ENCODE results near the gene CELF1. TPM values are rescaled to one million over a fixed set of nuclear protein-coding genes. Genes with fewer than 3 reads are reported as not detected.

Gene CELF1
- polyA plus RNA-seq, 1 donor from 2014 or later: 209 TPM

DNA sequence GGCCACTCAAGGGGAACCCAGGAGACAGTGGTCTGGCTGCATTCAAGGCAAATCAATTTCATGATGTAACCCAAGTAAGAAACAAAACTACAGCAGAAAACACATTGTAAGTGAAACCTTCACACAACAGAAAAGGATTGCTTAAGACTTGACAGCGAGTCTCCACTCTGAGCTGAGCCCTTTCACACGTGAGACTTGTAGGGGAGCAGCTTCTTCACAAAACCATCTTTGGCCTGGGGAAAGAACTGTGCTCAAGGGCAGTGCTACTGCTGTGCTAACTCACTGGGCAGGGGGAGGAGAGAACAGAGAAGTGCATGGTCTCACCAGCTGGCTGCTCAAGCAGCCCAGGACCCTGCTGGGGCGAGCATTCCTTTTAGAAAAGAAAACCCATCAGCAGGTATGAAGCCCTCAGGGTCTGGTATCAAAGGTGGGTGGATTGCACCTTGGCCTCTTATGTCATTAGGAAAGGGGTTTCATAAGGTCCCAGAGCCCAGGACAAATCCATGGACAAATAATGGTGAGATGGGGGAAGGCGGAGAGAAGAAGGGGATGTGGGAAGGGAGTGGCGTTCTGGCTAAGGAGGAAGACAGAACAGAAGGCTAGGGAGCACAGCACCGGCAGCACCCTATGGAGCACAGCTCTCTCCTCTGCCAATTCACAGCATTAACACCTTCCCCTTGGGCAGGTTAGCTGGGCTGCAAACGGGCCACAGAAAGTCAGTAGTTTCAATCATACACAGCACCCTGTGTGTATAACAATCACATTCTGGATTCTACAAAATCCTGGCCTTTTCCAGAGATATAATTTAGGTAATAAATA, 83.4 kb downstream of the CELF1 start:
- Histone ChIP-seq H3K36me3 (ENCODE audit: insufficient read depth, low read length) (peaks cover 25% of the 10 kb centered on the region), H2AFZ (ENCODE audit: low read depth, low read length) (no peak overlapping the region), H3K79me2 (replicated peaks; ENCODE audit: insufficient read depth, low read length) (peaks cover 3% of the 10 kb centered on the region), H3K4me3 (ENCODE audit: low read length) (no peak overlapping the region), H3K9me3 (ENCODE audit: low read length) (no peaks in the 10 kb centered on the region), H3K9me2 (ENCODE audit: insufficient read depth, low read length) (no peaks in the 10 kb centered on the region), H3K27ac (ENCODE audit: low read length) (no peak overlapping the region), H3K9ac (ENCODE audit: low read length) (no peak overlapping the region), H3F3A (ENCODE audit: insufficient read depth, low read length, poor library complexity, severe bottlenecking) (no peaks in the 10 kb centered on the region), H3K27me3 (ENCODE audit: insufficient read depth, low read depth, low read length) (no peaks in the 10 kb centered on the region), H3K4me2 (ENCODE audit: low read length) (no peak overlapping the region), H4K20me1 (ENCODE audit: insufficient read depth) (no peaks in the 10 kb centered on the region)
- TF ChIP-seq RAD21 (conservative IDR thresholded peaks at IDR 0.05) (no peak), EP300 (conservative IDR thresholded peaks at IDR 0.05; ENCODE audit: poor library complexity, severe bottlenecking) (no peak), POLR2AphosphoS5 (IDR thresholded peaks at IDR 0.05) (no peak), EZH2 (IDR thresholded peaks at IDR 0.05; ENCODE audit: borderline replicate concordance, insufficient read depth, low read length, poor library complexity, severe bottlenecking) (no peak), SMC3 (conservative IDR thresholded peaks at IDR 0.05; ENCODE audit: poor library complexity) (no peak), TAF1 (IDR thresholded peaks at IDR 0.05; ENCODE audit: low read depth) (no peak), MXI1 (conservative IDR thresholded peaks at IDR 0.05; ENCODE audit: poor library complexity, severe bottlenecking) (no peak)
- TF ChIP-seq, protein P1, sequence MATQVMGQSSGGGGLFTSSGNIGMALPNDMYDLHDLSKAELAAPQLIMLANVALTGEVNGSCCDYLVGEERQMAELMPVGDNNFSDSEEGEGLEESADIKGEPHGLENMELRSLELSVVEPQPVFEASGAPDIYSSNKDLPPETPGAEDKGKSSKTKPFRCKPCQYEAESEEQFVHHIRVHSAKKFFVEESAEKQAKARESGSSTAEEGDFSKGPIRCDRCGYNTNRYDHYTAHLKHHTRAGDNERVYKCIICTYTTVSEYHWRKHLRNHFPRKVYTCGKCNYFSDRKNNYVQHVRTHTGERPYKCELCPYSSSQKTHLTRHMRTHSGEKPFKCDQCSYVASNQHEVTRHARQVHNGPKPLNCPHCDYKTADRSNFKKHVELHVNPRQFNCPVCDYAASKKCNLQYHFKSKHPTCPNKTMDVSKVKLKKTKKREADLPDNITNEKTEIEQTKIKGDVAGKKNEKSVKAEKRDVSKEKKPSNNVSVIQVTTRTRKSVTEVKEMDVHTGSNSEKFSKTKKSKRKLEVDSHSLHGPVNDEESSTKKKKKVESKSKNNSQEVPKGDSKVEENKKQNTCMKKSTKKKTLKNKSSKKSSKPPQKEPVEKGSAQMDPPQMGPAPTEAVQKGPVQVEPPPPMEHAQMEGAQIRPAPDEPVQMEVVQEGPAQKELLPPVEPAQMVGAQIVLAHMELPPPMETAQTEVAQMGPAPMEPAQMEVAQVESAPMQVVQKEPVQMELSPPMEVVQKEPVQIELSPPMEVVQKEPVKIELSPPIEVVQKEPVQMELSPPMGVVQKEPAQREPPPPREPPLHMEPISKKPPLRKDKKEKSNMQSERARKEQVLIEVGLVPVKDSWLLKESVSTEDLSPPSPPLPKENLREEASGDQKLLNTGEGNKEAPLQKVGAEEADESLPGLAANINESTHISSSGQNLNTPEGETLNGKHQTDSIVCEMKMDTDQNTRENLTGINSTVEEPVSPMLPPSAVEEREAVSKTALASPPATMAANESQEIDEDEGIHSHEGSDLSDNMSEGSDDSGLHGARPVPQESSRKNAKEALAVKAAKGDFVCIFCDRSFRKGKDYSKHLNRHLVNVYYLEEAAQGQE (IDR thresholded peaks at IDR 0.05; ENCODE audit: borderline replicate concordance): no peak
- TF ChIP-seq, protein P2, sequence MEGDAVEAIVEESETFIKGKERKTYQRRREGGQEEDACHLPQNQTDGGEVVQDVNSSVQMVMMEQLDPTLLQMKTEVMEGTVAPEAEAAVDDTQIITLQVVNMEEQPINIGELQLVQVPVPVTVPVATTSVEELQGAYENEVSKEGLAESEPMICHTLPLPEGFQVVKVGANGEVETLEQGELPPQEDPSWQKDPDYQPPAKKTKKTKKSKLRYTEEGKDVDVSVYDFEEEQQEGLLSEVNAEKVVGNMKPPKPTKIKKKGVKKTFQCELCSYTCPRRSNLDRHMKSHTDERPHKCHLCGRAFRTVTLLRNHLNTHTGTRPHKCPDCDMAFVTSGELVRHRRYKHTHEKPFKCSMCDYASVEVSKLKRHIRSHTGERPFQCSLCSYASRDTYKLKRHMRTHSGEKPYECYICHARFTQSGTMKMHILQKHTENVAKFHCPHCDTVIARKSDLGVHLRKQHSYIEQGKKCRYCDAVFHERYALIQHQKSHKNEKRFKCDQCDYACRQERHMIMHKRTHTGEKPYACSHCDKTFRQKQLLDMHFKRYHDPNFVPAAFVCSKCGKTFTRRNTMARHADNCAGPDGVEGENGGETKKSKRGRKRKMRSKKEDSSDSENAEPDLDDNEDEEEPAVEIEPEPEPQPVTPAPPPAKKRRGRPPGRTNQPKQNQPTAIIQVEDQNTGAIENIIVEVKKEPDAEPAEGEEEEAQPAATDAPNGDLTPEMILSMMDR (IDR thresholded peaks at IDR 0.05; ENCODE audit: poor library complexity, severe bottlenecking): no peak

DNA sequence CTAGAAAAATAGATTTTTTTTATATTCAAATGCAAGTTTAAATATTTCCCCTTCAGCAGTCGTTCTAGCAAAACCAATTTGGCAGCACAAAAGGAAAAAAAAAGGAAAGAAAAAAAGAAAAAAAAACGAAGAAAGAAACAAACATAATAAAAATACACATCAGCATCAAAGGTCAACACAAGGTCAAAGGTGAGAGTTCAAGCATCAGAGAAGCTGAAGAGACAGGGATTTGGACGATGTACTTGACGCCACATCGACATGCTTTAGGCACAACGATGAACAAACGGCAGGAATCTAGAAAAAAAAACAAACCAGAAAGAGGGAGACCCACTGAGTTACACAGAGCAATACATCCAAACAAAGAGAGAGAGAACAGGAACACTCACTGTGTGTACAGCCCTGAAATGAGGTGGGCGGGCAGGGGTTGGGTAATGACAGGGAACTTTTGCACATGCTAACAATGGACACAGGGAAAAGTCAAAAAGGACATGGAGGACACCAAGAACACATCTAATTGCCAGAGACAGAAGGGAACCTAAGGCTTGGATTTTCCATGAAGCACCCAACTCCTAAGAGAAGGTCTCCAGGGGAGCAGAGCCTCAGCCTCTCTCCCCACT, 84.2 kb downstream of the CELF1 start:
- Histone ChIP-seq H3K79me2 (replicated peaks; ENCODE audit: insufficient read depth, low read length) (peaks cover 3% of the 10 kb centered on the region), H3K9ac (ENCODE audit: low read length) (no peak overlapping the region), H3K36me3 (ENCODE audit: insufficient read depth, low read length) (peaks cover 25% of the 10 kb centered on the region), H4K20me1 (ENCODE audit: insufficient read depth) (no peaks in the 10 kb centered on the region), H3K4me2 (ENCODE audit: low read length) (no peak overlapping the region), H3K4me3 (ENCODE audit: low read length) (no peak overlapping the region), H3K9me2 (ENCODE audit: insufficient read depth, low read length) (no peaks in the 10 kb centered on the region), H3K9me3 (ENCODE audit: low read length) (no peaks in the 10 kb centered on the region), H3K27me3 (ENCODE audit: insufficient read depth, low read depth, low read length) (no peaks in the 10 kb centered on the region), H3K27ac (ENCODE audit: low read length) (no peak overlapping the region), H2AFZ (ENCODE audit: low read depth, low read length) (no peak overlapping the region), H3F3A (ENCODE audit: insufficient read depth, low read length, poor library complexity, severe bottlenecking) (no peaks in the 10 kb centered on the region)
- TF ChIP-seq, protein P2 (IDR thresholded peaks at IDR 0.05; ENCODE audit: poor library complexity, severe bottlenecking): no peak
- TF ChIP-seq MXI1 (conservative IDR thresholded peaks at IDR 0.05; ENCODE audit: poor library complexity, severe bottlenecking) (no peak), EZH2 (IDR thresholded peaks at IDR 0.05; ENCODE audit: borderline replicate concordance, insufficient read depth, low read length, poor library complexity, severe bottlenecking) (no peak), RAD21 (conservative IDR thresholded peaks at IDR 0.05) (no peak), POLR2AphosphoS5 (IDR thresholded peaks at IDR 0.05) (no peak), EP300 (conservative IDR thresholded peaks at IDR 0.05; ENCODE audit: poor library complexity, severe bottlenecking) (no peak), SMC3 (conservative IDR thresholded peaks at IDR 0.05; ENCODE audit: poor library complexity) (no peak), TAF1 (IDR thresholded peaks at IDR 0.05; ENCODE audit: low read depth) (no peak)
- TF ChIP-seq, protein P1 (IDR thresholded peaks at IDR 0.05; ENCODE audit: borderline replicate concordance): no peak

Measured in neural cell (in vitro differentiated cells).